Measurements from ENCODE around the gene CENPA.

GRCh38 chr2:26807788-26808460 is 22.1 kb downstream of the CENPA start:
- TF ChIP-seq FOXC1 (CRISPR knock-in tag; IDR thresholded peaks at IDR 0.05; ENCODE audit: borderline replicate concordance) (no peak), RAD21 (CRISPR knock-in tag; IDR thresholded peaks at IDR 0.05) (no peak), MAX (IDR thresholded peaks at IDR 0.05) (no peak), ZNF510 (CRISPR knock-in tag; IDR thresholded peaks at IDR 0.05; ENCODE audit: low read depth) (no peak), NR2C2 (CRISPR knock-in tag; IDR thresholded peaks at IDR 0.05; ENCODE audit: borderline replicate concordance) (no peak), ATF4 (CRISPR knock-in tag; IDR thresholded peaks at IDR 0.05) (no peak)

Data from HepG2 (cell line).